Measurements from ENCODE around the gene HACL1.

Gene HACL1

GRCh38 chr3:15601399-15602145, at the start of gene HACL1, which contains the start of gene BTD:
Gene HACL1, minus strand, starts transcription at chr3:15601569. Its CDS starts 106 bp downstream, at chr3:15601463.
Gene BTD, plus strand, starts transcription at chr3:15601745. Its CDS starts 33,695 bp downstream, at chr3:15635440.
- Histone ChIP-seq H3K4me3 (ENCODE audit: low read depth, low read length) (peak within 1 kb of the TSS; percentile 56), H3K27ac (ENCODE audit: extremely low read depth, low read depth, low read length) (peak within 1 kb of the TSS; percentile 53), H3K4me1 (ENCODE audit: control insufficient read depth, insufficient read depth, low read length) (no peaks in the 10 kb centered on the region), H3K9me3 (ENCODE audit: control insufficient read depth, insufficient read depth, low read depth, low read length) (no peaks in the 10 kb centered on the region), H3K36me3 (ENCODE audit: control insufficient read depth in 2 of 2, insufficient read depth in 1 of 2, low read length in 2 of 2) (peaks cover 3 to 33% of the 10 kb centered on the region in 2 experiments)
- ChIA-PET CTCF (interaction anchor here (0.6 kb wide), 2 partner anchors 195 to 269 kb away, joined by 3 read pairs; partner anchors contain the start of gene SH3BP5), POLR2A (interaction anchor here (0.5 to 1.6 kb wide), 12 partner anchors 10 to 655 kb away, joined by 3 to 17 read pairs (median 3); partner anchors contain the start of genes ANKRD28 and MRPS25)
- TF ChIP-seq ZNF174 (tag by site-specific recombination; IDR thresholded peaks at IDR 0.05) (no peak), ZNF558 (tag by site-specific recombination; IDR thresholded peaks at IDR 0.05) (0 out of 2 replicates have a peak, but pooled peaks have one; percentile 18), SP7 (tag by site-specific recombination; IDR thresholded peaks at IDR 0.05) (peak; percentile 71), ZNF639 (tag by site-specific recombination; IDR thresholded peaks at IDR 0.05) (no peak; the same call in 1 of the 2 replicates), ZSCAN30 (tag by site-specific recombination; IDR thresholded peaks at IDR 0.05) (no peak; the same call in 1 of the 2 replicates), ZNF10 (tag by site-specific recombination; IDR thresholded peaks at IDR 0.05) (no peak), ZNF488 (tag by site-specific recombination; IDR thresholded peaks at IDR 0.05) (no peak), HOXD13 (CRISPR knock-in tag; IDR thresholded peaks at IDR 0.05; ENCODE audit: borderline replicate concordance) (no peak), KLF10 (tag by site-specific recombination; IDR thresholded peaks at IDR 0.05) (peak; percentile 100), ZNF2 (tag by site-specific recombination; IDR thresholded peaks at IDR 0.05) (peak; percentile 92), ZNF621 (tag by site-specific recombination; IDR thresholded peaks at IDR 0.05) (no peak), ZBTB8A (tag by site-specific recombination; IDR thresholded peaks at IDR 0.05) (peak; percentile 66), ZNF223 (tag by site-specific recombination; IDR thresholded peaks at IDR 0.05) (no peak), TRIM28 (IDR thresholded peaks at IDR 0.05; ENCODE audit: borderline replicate concordance, low read length) (peak; percentile 70; the same call in 1 of the 2 replicates), ZNF561 (tag by site-specific recombination; IDR thresholded peaks at IDR 0.05; ENCODE audit: borderline replicate concordance) (peak; percentile 38; the same call in 1 of the 2 replicates), SETDB1 (IDR thresholded peaks at IDR 0.05; ENCODE audit: insufficient read length, low read length) (no peak), ZFP69B (tag by site-specific recombination; IDR thresholded peaks at IDR 0.05) (peak; percentile 65; the same call in 1 of the 2 replicates)
- TF ChIP-seq, protein P1, sequence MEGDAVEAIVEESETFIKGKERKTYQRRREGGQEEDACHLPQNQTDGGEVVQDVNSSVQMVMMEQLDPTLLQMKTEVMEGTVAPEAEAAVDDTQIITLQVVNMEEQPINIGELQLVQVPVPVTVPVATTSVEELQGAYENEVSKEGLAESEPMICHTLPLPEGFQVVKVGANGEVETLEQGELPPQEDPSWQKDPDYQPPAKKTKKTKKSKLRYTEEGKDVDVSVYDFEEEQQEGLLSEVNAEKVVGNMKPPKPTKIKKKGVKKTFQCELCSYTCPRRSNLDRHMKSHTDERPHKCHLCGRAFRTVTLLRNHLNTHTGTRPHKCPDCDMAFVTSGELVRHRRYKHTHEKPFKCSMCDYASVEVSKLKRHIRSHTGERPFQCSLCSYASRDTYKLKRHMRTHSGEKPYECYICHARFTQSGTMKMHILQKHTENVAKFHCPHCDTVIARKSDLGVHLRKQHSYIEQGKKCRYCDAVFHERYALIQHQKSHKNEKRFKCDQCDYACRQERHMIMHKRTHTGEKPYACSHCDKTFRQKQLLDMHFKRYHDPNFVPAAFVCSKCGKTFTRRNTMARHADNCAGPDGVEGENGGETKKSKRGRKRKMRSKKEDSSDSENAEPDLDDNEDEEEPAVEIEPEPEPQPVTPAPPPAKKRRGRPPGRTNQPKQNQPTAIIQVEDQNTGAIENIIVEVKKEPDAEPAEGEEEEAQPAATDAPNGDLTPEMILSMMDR (tag by site-specific recombination; IDR thresholded peaks at IDR 0.05), result peak; percentile 86
- TF ChIP-seq, protein P2, sequence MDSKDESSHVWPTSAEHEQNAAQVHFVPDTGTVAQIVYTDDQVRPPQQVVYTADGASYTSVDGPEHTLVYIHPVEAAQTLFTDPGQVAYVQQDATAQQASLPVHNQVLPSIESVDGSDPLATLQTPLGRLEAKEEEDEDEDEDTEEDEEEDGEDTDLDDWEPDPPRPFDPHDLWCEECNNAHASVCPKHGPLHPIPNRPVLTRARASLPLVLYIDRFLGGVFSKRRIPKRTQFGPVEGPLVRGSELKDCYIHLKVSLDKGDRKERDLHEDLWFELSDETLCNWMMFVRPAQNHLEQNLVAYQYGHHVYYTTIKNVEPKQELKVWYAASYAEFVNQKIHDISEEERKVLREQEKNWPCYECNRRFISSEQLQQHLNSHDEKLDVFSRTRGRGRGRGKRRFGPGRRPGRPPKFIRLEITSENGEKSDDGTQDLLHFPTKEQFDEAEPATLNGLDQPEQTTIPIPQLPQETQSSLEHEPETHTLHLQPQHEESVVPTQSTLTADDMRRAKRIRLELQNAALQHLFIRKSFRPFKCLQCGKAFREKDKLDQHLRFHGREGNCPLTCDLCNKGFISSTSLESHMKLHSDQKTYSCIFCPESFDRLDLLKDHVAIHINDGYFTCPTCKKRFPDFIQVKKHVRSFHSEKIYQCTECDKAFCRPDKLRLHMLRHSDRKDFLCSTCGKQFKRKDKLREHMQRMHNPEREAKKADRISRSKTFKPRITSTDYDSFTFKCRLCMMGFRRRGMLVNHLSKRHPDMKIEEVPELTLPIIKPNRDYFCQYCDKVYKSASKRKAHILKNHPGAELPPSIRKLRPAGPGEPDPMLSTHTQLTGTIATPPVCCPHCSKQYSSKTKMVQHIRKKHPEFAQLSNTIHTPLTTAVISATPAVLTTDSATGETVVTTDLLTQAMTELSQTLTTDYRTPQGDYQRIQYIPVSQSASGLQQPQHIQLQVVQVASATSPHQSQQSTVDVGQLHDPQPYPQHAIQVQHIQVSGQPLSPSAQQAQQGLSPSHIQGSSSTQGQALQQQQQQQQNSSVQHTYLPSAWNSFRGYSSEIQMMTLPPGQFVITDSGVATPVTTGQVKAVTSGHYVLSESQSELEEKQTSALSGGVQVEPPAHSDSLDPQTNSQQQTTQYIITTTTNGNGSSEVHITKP (tag by site-specific recombination; IDR thresholded peaks at IDR 0.05), result peak; percentile 36; the same call in 1 of the 2 replicates
- TF ChIP-seq, protein P3, sequence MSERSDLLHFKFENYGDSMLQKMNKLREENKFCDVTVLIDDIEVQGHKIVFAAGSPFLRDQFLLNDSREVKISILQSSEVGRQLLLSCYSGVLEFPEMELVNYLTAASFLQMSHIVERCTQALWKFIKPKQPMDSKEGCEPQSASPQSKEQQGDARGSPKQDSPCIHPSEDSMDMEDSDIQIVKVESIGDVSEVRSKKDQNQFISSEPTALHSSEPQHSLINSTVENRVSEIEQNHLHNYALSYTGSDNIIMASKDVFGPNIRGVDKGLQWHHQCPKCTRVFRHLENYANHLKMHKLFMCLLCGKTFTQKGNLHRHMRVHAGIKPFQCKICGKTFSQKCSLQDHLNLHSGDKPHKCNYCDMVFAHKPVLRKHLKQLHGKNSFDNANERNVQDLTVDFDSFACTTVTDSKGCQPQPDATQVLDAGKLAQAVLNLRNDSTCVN (tag by site-specific recombination; optimal IDR thresholded peaks at IDR 0.05), result peak; percentile 49
- TF ChIP-seq, protein P4, sequence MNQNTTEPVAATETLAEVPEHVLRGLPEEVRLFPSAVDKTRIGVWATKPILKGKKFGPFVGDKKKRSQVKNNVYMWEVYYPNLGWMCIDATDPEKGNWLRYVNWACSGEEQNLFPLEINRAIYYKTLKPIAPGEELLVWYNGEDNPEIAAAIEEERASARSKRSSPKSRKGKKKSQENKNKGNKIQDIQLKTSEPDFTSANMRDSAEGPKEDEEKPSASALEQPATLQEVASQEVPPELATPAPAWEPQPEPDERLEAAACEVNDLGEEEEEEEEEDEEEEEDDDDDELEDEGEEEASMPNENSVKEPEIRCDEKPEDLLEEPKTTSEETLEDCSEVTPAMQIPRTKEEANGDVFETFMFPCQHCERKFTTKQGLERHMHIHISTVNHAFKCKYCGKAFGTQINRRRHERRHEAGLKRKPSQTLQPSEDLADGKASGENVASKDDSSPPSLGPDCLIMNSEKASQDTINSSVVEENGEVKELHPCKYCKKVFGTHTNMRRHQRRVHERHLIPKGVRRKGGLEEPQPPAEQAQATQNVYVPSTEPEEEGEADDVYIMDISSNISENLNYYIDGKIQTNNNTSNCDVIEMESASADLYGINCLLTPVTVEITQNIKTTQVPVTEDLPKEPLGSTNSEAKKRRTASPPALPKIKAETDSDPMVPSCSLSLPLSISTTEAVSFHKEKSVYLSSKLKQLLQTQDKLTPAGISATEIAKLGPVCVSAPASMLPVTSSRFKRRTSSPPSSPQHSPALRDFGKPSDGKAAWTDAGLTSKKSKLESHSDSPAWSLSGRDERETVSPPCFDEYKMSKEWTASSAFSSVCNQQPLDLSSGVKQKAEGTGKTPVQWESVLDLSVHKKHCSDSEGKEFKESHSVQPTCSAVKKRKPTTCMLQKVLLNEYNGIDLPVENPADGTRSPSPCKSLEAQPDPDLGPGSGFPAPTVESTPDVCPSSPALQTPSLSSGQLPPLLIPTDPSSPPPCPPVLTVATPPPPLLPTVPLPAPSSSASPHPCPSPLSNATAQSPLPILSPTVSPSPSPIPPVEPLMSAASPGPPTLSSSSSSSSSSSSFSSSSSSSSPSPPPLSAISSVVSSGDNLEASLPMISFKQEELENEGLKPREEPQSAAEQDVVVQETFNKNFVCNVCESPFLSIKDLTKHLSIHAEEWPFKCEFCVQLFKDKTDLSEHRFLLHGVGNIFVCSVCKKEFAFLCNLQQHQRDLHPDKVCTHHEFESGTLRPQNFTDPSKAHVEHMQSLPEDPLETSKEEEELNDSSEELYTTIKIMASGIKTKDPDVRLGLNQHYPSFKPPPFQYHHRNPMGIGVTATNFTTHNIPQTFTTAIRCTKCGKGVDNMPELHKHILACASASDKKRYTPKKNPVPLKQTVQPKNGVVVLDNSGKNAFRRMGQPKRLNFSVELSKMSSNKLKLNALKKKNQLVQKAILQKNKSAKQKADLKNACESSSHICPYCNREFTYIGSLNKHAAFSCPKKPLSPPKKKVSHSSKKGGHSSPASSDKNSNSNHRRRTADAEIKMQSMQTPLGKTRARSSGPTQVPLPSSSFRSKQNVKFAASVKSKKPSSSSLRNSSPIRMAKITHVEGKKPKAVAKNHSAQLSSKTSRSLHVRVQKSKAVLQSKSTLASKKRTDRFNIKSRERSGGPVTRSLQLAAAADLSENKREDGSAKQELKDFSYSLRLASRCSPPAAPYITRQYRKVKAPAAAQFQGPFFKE (tag by site-specific recombination; IDR thresholded peaks at IDR 0.05; ENCODE audit: borderline replicate concordance), result no peak

All from HEK293 (cell line).